HG03045 (cell line): ENCODE data around the gene ITPRIP.

Source experiments
- ATAC-seq: cut with Tn5 transposase; IDR thresholded peaks from one replicate; pipeline ENCODE4 v1.9.1; 2021; ENCODE audit warnings: mild to moderate bottlenecking, moderate library complexity; ENCODE audit not compliant: unreplicated experiment

Gene ITPRIP

DNA sequence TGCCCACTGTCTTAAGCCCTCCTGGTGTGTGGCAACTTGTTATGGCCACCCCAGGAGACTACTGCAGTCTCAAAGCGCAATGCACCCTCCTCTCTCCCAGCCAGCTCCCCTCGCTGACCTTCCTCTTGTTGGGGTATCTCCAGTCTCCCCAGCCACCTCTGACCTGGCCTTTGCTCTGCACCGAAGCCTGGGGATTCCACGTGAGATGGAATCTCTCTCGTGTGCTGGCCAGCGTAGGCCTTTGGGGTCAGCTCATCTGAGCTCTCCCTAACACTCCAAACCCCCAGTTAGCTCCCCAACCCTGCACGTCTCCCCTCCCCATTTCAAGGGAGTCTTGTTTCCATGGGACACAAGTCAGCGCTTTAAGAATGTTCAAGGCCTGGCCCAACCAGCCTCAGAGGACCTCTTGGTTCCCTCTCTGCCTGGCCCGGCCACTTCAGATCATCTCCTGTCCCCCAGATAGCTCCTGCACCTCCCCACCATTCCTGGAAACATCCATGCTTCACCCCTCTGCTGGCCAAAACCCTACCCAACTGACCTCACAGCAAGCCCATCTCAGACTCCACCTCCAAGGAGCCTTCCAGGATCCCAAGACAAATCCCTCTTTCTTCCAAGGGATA, 11.2 kb downstream of the ITPRIP start:
- ATAC-seq, result no peak

DNA sequence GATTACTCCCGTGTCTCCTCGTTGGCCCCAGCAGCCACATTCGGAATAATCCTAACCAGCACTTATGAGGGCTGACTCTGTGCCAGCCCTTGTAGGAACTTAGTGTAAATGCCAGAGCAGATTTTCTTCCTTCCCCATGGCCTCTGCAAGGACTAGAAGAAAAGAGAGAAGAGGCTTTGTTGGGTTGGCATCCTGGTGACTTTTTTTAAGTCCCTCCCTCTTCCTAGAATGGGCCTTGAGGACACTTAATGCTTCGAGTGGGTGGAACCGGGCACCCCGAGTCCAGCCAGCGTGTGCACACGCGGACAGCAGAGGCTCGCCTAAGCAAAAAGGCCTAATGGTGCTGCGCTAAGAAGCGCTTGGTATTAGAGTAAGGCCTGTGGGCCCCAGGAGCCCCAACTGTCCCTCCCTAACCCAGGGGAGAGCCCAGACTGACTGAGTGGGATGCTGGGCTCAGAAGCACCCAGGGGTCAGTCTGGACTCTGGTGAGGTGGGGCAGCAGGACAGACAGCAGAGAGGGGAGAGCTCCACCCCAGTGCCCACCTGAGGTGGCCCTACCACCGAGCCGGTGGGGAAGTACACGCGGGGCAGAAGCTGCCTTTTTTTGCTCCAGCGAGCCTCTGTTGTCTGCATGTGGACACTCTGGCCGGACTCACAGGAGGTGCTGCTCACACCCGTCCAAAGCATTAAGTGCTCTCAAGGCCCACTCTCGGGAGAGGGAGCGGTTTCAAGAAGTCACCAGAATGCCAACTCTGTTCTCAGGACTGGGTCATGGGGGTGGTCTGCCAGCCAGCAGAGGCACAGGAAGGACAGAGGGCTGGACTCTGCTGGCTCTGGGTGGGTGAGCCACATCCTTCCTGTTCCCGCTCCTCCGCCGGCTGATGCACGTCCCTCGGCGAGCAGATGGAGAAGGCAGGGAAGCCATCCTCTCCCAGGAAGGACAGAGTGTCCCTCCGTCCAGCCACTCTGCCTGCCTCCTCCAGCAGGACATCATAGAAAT, 12.5 kb downstream of the ITPRIP start:
- ATAC-seq, result no peak

DNA sequence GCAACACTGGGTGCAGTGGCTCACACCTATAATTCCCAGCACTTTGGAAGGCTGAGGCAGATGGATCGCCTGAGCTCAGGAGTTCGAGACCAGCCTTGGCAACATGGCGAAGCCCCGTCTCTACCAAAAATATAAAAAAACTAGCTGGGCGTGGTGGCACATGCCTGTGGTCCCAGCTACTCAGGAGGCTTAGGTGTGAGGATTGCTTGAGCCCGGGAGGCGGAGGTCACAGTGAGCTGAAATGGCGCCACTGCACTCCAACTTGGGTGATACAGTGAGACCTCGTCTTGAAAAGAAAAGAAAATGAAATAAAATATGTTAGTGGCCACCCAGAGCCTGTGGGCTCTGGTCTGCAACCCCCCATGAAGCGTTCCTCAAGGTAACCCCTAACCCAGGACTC, 13.3 kb downstream of the ITPRIP start:
- ATAC-seq, result no peak

GRCh38 chr10:104324221-104324686, 14.0 kb downstream of the ITPRIP start:
- no peak for ATAC-seq

DNA sequence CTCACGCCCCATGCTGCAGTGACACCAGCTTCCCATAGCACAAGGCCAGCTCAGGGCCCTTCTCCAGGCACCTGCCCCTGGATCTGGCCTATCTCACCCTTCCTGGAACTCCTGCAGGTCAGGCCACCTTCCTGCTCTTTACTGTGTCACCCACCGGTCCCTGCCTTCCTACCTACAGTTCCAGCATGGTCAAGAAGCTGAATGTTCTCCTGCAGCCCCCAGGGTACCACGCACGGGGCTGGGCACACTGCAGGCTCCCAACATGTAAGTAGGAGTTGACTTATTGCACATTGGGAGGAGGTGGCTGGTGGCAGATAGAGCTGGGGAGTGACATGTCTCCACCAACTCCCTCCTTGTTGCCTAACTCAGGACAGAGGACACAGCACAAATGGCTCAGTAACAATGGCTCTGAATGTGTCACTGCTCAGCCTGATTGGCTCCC, 14.5 kb downstream of the ITPRIP start:
- no peak for ATAC-seq

DNA sequence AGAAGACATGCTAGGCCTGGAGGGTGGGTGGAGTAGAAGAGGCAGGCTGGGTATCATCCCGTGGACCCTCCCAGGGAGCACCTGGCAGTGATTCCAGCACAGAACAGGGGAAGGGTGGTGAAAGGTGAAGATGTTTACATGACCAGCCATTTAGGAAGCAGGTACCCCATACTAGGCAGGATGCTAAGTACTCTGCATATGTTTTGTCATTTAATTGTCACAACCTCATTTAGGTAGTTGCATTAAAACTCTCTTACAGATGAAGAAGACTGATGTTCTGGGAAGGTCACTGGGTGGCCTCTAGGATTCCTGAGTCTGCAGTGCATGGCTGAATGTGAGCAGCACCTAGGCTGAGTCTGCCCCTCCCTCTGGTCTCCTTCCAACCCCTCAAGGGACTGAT, 15.2 kb downstream of the ITPRIP start:
- ATAC-seq, result no peak

DNA sequence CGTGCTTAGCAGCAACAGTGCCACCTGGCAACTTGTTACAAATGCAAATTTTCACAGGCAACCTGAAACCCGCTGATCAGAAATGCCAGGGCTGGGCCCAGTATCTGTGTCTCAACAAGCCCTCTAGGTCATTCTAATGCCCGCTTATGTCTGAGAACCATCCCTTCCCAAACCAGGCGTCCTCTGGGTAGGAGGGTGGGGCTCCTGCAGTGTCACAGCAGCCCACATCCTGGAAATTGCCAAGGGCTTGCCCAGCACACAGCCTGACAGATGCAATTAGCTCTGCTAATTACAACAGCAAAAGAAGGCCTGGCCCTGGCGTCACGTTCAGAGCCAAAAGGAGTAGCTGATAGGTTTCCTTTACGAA, 15.9 kb downstream of the ITPRIP start:
- no peak for ATAC-seq

DNA sequence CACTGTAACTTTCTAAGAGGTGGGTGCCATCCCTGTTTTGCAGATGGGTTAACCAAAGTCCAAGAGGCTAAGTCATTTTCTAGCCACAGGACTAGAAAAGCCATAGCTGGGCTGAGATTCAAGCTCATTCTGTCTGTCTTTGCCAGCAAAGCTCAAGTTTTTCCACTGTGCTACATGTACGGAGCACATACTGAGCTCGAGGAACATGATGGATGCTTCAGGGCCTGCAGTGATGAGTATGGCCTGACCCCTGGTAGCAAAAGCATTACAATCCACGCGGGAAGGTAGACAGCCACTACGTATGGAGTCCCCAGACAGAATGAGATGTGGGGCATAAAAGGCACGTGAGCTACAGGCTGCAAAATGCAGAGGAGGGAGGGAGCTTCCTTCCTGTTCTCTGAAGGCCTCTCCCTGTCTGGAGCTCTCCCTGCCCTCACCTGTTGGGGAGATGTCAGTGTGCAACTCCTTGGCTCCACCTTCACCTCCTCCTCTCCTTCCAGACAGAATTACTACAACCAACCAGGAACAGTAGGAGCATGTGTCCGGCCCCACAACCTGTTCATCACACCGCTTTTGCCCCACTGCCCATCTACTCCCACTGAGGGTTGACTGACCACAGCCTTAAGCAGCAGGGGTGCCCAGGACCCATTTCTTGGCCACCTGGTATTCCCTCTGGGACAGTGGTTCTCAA, 16.4 kb downstream of the ITPRIP start:
- ATAC-seq, result no peak

GRCh38 chr10:104321226-104321625, 17.0 kb downstream of the ITPRIP start:
- no peak for ATAC-seq

DNA sequence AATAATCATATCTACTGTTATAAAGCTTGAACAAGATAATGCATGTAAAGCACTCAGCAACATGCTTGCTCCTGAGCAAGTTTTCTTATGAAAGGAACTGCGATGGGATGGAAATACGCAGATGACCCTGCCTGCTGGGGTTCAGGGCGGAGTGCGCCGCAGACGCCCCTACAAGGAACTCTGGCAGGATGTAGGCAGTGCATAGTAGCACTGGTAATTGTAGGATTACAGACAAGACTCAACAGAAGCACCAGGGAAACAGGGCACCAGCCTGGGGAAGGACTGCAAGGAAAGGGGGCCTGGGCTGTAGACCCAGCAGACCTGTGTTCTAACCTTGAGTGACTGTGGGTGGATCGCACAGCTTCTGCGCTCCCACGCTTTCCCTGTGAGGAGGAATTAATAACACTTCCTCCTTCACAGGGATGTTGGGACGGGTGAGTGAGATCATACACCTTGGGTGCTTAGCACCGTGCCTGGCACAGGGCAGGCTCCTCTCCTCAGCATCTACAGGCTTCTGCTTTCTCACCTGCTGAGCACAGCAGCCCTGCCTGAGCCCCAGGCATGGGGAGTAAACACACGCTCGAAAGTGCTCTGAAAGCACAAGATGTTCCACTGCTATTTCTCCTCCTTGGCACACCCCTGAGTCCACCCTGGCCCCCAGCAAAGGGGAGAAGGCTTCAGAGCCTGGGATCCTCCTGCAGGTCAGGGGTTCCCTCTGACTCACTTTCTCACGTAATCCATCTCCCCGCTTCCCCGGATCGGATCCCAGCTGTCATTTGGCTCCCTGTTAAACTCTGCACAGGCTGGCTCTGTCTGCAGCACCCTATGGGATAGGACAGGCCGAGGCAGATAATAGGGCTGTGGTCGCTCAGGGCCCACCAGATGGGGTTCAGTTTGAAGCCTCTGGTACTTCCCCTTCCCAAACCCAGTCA, 19.2 kb downstream of the ITPRIP start:
- ATAC-seq, result no peak

DNA sequence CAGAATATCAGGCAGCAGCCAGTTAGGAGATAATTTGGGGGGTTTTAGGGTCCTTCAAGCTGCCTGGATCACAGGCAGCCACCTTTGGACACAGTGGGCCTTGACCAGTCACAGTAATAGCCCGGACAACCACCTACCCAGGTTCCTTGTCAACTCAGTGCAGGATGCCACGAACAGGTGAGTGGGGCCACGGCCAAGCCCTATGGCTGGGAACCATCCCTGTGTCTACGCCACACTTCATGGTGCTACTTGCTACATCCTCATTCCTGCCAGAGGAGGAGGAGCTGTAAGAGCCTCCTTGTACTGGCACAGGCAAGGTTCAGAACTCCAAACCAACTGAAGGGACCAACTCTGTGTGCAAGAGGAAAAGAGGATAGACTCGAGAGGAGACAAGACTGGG, 19.9 kb downstream of the ITPRIP start:
- ATAC-seq, result no peak

DNA sequence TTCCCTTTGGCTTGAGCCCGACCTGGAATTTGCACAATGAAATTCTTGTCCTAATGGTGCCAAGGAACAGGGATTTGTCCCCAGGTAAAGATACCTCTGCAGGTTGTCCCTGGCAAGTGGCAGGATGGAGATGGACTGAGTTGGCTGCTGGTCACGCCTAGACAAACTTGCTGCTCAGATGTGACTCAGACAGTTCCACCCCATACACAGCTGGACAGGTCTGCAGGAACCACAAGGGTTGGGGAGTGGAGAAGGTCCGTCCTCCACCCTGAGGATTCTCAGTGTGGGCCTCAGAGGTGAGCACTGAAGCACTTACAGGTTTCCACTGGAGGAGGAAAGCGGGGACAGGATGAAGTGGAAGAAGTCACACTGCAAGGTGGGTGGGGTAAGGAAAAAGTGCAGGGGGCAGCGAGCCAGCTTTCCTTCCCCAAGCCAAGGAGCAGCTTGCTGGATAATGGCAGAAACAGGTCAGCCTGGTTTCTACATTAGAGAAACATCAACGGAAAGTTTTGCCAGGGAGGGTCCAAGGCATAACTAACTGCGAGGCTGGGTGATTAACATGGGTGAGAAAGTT, 20.5 kb downstream of the ITPRIP start:
- no peak for ATAC-seq

DNA sequence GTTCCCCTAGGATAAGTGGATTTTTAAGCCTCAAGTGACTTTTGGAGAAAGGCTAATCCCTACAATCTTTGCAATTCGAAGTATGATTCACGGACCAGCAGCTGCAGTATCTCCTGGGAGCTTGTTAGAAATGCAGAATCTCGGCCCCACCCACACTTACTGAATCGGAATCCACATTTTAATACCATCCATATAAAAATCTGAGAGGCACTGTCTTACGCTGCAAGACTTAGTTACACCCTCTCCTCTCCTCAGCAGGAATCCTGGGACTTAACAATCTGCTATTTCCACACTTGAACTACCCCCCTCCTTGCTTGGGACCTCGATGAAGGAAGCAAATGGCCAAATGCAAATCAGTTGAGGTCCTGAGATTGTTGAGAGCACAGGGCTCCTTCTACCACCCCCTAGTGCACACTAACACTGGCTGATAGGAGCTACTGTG, 21.0 kb downstream of the ITPRIP start:
- no peak for ATAC-seq

DNA sequence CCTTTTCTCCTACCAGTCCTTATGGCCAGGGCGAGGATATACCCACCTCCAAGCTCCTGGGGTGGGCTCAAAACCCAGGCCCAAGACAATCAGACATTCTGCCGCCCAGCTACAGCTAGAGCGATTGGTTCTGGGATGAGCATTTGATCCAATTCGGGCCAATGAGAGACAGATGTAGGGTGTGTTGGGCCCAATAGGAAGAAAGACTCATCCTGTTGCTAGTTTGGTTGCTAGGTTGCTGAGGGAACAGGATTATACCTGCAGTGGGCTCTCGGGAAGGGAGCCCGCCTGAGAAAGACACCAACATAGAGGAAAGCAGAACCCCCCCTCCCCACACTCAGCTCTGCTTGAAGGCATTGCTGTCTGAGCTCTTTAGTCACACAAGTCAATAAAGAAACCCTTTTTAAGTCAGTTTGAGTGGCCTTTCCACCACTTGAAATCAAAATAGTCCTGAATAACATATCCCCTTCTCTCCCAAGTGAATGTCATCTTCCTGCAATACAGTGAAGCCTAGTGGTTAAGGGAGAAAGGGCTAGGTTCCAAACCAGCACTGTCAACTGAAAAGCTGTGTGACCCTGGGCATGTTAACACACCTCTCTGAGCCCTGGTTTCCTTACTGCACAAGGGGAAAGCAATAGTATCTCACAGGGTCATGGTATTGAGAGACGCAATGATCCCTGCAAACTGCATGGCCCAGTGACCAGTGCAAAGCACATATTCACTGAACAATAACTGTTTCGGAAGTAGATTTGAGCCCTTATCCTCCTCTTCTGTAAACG, 21.8 kb downstream of the ITPRIP start:
- ATAC-seq, result no peak

DNA sequence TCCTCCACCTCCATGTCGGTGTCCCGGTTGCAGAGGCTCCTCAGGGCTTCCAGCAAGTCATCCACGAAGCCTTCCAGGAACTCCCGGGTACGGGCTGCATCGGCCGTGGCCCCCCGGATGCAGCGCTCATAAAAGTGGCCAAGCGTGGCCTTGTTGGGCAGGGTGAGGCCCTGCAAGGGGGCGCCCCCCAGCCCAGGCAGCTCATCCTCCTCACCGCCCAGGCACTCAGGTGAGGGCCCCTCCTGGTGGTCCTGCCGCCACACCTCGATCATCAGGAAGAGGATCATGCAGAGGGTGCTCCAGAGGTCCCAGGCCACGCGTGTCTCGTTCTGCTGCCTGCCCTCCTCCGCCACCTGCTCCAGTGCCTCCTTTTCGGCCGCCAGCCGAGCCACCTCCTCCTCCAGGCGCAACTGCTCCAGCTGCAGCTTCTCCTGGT, 22.8 kb downstream of the ITPRIP start:
- ATAC-seq, result no peak

GRCh38 chr10:104314591-104315485, 23.4 kb downstream of the ITPRIP start:
- ATAC-seq, result no peak

DNA sequence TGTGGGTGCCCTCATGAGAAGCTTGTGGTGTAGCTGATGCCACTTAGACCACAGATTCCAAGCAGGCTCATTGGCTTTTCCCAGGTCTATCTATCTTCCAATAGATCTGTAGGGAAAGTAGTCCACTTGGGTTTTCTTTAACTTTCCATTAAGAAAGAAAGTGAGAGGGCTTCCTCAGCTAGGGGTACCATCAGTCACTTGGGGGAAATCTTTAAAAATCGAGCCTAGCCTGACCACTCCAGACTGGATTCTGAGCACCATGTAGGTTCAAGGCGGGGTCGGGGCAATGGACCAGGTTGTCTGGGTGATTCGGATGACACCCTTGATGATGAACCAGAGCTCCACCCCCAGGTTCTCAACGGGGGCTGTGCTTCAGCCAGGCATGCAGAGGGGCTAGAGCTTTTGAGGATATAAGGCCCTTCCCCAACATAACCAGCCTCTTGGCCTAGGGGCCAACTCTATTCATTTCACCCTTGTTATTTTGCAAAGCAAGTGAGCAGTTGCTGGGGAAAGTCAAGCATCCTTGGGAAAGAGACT, 27.0 kb downstream of the ITPRIP start:
- no peak for ATAC-seq
